Measurements from ENCODE around the gene MTPN.

MTPN gene

GRCh38 chr7:135884495-135885232 lies 92.5 kb downstream of the MTPN start:
- DNase-seq (ENCODE audit: low read depth in 2 of 2) = no peak

- no peak for DNase-seq (ENCODE audit: low read depth in 2 of 2)
These were observed 97.9 kb downstream of the MTPN start for GRCh38 chr7:135879233-135879632.

GRCh38 chr7:135878284-135878683 lies 98.9 kb downstream of the MTPN start:
- no peak for DNase-seq (ENCODE audit: low read depth in 2 of 2)

- no peak for DNase-seq (ENCODE audit: low read depth in 2 of 2)
These were observed 99.4 kb downstream of the MTPN start for GRCh38 chr7:135877805-135878204.
